ENCODE measurements around the gene PLSCR3. TPM values are rescaled to one million over a fixed set of nuclear protein-coding genes. Genes with fewer than 3 reads are reported as not detected.

PLSCR3 gene
- total RNA-seq, 1 experiment from 2014 or later: 39.8 TPM

DNA sequence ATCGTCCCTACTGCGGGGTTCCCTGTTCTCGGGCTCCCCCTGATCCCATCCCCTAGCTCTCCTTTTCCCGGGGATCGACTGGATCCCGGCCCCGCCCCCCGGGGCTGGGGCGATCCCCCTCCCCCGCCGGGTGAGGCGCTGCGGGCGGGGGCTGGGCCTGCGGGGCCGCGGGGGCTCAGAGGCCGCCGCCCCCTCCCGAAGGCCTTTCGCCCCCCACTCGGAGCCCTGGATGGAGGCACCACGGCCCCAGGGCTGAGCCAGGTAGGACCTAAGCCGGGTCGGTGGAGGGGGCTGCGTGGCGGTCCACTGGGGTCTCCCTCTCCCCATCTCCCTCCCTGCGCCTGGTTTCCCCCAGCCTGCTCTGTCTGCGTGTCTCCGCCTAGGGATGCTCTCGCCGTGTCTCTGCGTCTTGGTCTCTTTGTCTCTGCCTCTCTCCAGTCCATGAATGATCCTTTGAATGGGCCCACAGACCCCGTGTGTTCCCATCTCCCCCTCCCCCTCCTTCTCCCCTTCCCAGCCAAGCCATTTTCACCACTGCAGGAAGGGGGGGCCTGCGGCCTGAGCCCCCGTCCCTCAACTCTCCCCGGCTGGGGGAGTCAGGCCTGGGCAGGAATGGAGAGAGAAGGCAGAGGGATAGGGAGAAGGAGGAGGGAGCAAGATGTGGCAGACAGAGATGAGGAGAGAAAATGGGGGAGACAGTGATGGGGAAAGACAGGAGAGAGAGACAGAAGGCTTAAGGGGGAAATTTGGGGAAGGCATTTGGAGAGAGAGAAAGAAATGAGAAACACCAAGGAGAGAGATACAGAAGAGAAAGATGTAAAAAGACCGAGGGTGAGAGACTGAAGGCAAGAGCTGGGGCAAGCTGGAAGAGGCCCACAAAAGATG, 11.3 kb upstream of the PLSCR3 start:
- Histone ChIP-seq H3K36me3 (ENCODE audit: insufficient read depth, low read length) (no peaks in the 10 kb centered on the region), H3K9ac (ENCODE audit: low read length) (no peak overlapping the region), H3K27ac (ENCODE audit: low read length) (no peak overlapping the region), H3K4me1 (ENCODE audit: low read length) (peaks cover 17% of the 10 kb centered on the region), H3K27me3 (ENCODE audit: low read length) (no peaks in the 10 kb centered on the region), H2AFZ (ENCODE audit: low read length) (no peak overlapping the region), H3K9me3 (ENCODE audit: low read length) (no peaks in the 10 kb centered on the region), H3K4me3 (ENCODE audit: low read length) (no peak overlapping the region), H4K20me1 (ENCODE audit: insufficient read depth, low read depth, low read length) (no peaks in the 10 kb centered on the region; the same call in 1 of the 2 replicates), H3K4me2 (ENCODE audit: low read depth, low read length, poor library complexity, severe bottlenecking) (no peak overlapping the region), H3K79me2 (ENCODE audit: low read length) (no peaks in the 10 kb centered on the region), H3K9me2 (replicated peaks; ENCODE audit: insufficient read depth, low read length) (no peaks in the 10 kb centered on the region)
- DNase-seq: no peak

DNA sequence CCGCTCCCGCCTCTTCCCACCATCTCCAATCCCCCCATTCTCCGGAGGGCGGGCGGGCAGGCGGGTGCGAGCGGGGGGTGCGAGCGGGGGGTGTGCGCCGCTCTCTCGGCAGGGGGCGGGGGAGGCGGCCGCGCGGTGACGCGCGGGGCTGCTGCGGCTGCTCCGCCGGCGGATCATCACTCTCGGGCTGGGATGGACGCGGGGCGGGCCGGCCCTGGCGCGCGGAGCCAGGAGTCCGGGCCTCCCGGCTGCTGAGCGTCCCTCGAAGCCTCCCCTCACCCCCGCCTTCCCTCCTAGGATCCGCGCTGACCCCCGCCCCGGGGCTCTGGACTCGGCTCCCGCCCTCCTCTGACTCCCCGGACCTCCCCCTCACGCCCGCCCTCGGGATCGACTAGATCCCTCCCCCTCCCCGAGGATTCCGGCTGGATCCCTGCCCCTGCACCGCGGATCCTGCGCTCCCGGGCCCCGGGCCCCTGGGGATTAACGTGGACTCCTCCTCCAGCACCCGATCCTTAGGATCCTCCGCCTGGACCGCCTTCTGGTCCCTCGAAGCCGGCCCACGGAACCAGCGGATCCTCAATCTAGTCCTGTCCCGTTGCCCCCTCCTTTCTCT, 10.5 kb upstream of the PLSCR3 start:
- DNase-seq: no peak
- no peaks in the 10 kb centered on the region for H3K36me3 ChIP-seq (ENCODE audit: insufficient read depth, low read length)

DNA sequence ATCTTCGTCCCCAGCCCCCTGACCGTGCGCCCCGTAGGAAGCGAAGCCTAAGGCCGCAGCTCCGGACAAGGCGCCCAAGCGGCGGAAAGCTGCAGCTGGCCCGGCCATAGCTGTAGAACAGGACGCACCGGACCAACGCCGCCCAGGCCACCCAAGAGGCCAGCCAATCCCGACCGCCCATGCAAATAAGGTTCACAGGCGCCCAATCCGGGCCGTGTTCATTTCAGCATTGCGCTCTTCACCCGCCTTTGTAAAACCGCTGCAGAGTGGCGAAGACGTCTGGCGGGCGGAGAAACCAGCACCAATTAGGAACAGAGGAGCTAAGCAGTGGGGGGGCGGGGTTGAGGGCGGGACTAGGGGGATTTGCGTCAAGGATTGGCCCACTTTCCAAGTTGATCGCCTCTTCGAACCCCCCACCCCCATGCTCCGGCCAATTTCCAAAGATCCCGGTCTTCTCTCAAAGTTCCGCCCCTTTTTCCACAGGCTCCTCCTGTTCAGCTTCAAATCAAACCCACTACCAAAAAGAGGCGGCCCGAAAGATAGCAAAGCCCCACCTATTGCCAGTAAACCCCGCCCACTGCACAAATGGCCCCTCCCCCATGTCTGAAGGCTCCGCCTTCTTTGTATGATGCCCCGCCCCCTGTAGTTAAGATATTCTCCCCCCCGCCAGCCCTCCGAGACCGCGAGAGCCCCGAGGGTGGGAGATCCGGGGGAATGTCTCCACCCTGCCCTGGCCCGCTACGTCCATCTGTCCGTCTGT, 9.8 kb upstream of the PLSCR3 start, which contains the start of gene TMEM256:
Gene TMEM256, minus strand, starts transcription at position 121 of the 760 bp plus-strand sequence. Its CDS starts 13 bp downstream, at position 108.
- Histone ChIP-seq H2AFZ (ENCODE audit: low read length) (peak within 1 kb of the TSS; percentile 85; the same call in 1 of the 2 replicates), H3K27ac (ENCODE audit: low read length) (peak within 1 kb of the TSS; percentile 69), H3K27me3 (ENCODE audit: low read length) (no peaks in the 10 kb centered on the region), H3K9ac (ENCODE audit: low read length) (peak within 1 kb of the TSS; percentile 91), H3K9me2 (replicated peaks; ENCODE audit: insufficient read depth, low read length) (no peaks in the 10 kb centered on the region), H3K4me3 (ENCODE audit: low read length) (peak within 1 kb of the TSS; percentile 91), H3K4me1 (ENCODE audit: low read length) (peaks cover 9% of the 10 kb centered on the region), H4K20me1 (ENCODE audit: insufficient read depth, low read depth, low read length) (no peaks in the 10 kb centered on the region; the same call in 1 of the 2 replicates), H3K36me3 (ENCODE audit: insufficient read depth, low read length) (no peaks in the 10 kb centered on the region), H3K9me3 (ENCODE audit: low read length) (no peaks in the 10 kb centered on the region), H3K4me2 (ENCODE audit: low read depth, low read length, poor library complexity, severe bottlenecking) (peak within 1 kb of the TSS; percentile 94), H3K79me2 (ENCODE audit: low read length) (no peaks in the 10 kb centered on the region)
- peak; percentile 99 for DNase-seq

More for the DNA sequence above, 10.5 kb upstream of the PLSCR3 start:
- no peak overlapping the region for H3K9ac ChIP-seq (ENCODE audit: low read length)
- no peak overlapping the region for H2AFZ ChIP-seq (ENCODE audit: low read length)
- H3K4me3 ChIP-seq (ENCODE audit: low read length): no peak overlapping the region
- H3K9me2 ChIP-seq (replicated peaks; ENCODE audit: insufficient read depth, low read length): no peaks in the 10 kb centered on the region
- no peak overlapping the region for H3K27ac ChIP-seq (ENCODE audit: low read length)
- no peaks in the 10 kb centered on the region; the same call in 1 of the 2 replicates for H4K20me1 ChIP-seq (ENCODE audit: insufficient read depth, low read depth, low read length)
- peaks cover 11% of the 10 kb centered on the region for H3K4me1 ChIP-seq (ENCODE audit: low read length)
- H3K9me3 ChIP-seq (ENCODE audit: low read length): no peaks in the 10 kb centered on the region
- H3K4me2 ChIP-seq (ENCODE audit: low read depth, low read length, poor library complexity, severe bottlenecking): no peak overlapping the region
- no peaks in the 10 kb centered on the region for H3K27me3 ChIP-seq (ENCODE audit: low read length)
- H3K79me2 ChIP-seq (ENCODE audit: low read length): no peaks in the 10 kb centered on the region

DNA sequence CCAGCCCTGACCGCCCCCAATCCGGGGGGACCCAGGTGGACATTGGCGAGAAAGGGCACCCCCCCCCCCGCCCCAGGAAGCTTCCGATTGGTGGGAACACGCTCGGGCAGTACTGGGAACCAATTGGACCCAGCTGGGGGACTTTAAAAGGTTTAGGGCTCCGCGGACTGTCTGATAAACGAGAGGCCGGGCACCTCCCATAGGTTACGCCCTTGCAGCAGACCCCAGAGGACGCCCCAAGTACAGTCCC, 9.3 kb upstream of the PLSCR3 start:
- peak overlapping the region; percentile 85; the same call in 1 of the 2 replicates for H2AFZ ChIP-seq (ENCODE audit: low read length)
- H3K9me3 ChIP-seq (ENCODE audit: low read length): no peaks in the 10 kb centered on the region
- H3K4me2 ChIP-seq (ENCODE audit: low read depth, low read length, poor library complexity, severe bottlenecking): peak overlapping the region; percentile 94
- H3K27me3 ChIP-seq (ENCODE audit: low read length): no peaks in the 10 kb centered on the region
- H4K20me1 ChIP-seq (ENCODE audit: insufficient read depth, low read depth, low read length): no peaks in the 10 kb centered on the region; the same call in 1 of the 2 replicates
- H3K9ac ChIP-seq (ENCODE audit: low read length): peak overlapping the region; percentile 91
- no peak for DNase-seq
- peaks cover 9% of the 10 kb centered on the region for H3K4me1 ChIP-seq (ENCODE audit: low read length)
- H3K79me2 ChIP-seq (ENCODE audit: low read length): no peaks in the 10 kb centered on the region
- no peaks in the 10 kb centered on the region for H3K9me2 ChIP-seq (replicated peaks; ENCODE audit: insufficient read depth, low read length)
- peak overlapping the region; percentile 69 for H3K27ac ChIP-seq (ENCODE audit: low read length)
- no peaks in the 10 kb centered on the region for H3K36me3 ChIP-seq (ENCODE audit: insufficient read depth, low read length)
- H3K4me3 ChIP-seq (ENCODE audit: low read length): peak overlapping the region; percentile 91

DNA sequence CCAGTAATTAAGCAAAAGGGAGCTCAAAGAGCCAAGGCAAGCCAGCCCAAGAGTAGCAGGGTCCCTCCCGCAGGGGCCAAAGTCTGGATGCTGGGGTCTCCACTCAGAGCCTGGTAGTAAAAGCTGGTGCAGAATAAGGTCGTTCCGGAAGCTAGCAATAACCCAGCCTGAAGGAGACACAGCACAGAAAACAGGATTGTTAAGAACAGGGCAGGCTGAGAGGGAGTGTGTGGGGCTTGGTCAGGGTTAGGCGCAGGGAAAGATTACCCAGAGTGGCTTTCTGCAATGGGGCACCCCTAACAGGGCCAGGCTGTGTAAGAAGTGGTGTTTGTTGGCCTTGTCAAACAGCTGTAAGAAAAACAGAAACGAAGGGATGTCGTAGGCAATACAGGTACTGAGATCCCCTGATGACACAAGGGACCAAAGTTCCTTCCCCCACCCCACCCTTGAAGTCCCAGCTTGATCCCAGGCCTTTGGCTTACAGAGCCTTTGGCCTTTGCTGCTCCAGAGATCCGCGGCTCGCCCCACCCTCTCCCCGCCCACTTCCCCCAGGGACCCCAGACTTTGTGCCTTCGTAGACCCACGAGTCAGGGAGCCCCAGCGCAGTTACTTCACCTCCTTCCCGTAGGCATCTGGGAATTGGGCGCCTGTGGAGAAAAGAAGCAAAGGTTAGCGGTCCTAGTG, 8.9 kb upstream of the PLSCR3 start:
- Histone ChIP-seq H3K9me2 (replicated peaks; ENCODE audit: insufficient read depth, low read length) (no peaks in the 10 kb centered on the region), H3K4me1 (ENCODE audit: low read length) (peaks cover 9% of the 10 kb centered on the region), H3K4me3 (ENCODE audit: low read length) (peak overlapping the region; percentile 91), H3K9ac (ENCODE audit: low read length) (peak overlapping the region; percentile 91), H3K36me3 (ENCODE audit: insufficient read depth, low read length) (no peaks in the 10 kb centered on the region), H3K27ac (ENCODE audit: low read length) (peak overlapping the region; percentile 69), H3K27me3 (ENCODE audit: low read length) (no peaks in the 10 kb centered on the region), H3K9me3 (ENCODE audit: low read length) (no peaks in the 10 kb centered on the region), H3K79me2 (ENCODE audit: low read length) (no peaks in the 10 kb centered on the region), H4K20me1 (ENCODE audit: insufficient read depth, low read depth, low read length) (no peaks in the 10 kb centered on the region; the same call in 1 of the 2 replicates), H3K4me2 (ENCODE audit: low read depth, low read length, poor library complexity, severe bottlenecking) (peak overlapping the region; percentile 94), H2AFZ (ENCODE audit: low read length) (peak overlapping the region; percentile 85; the same call in 1 of the 2 replicates)
- peak; percentile 74 for DNase-seq

DNA sequence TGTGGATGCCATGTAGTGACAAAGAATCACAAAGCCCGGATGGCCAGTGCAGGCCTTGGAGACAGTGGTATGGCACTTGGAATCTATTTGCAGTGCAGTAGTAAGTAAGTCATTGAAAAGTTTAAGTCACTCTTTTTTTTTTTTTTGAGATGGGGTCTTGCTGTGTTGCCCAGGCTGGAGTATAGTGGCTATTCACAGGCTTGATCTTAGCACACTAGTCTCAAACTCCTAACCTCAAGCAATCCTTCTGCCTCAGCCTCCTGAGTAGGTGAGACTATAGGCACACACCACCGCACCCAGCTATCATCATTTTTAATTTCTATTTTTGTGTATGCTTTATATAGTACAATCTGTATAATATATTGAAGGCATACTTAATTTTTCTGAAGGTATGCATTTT, 4.3 kb upstream of the PLSCR3 start:
- Histone ChIP-seq H3K4me3 (ENCODE audit: low read length) (no peak overlapping the region), H2AFZ (ENCODE audit: low read length) (no peak overlapping the region), H3K4me2 (ENCODE audit: low read depth, low read length, poor library complexity, severe bottlenecking) (no peak overlapping the region), H3K4me1 (ENCODE audit: low read length) (peaks cover 17% of the 10 kb centered on the region), H3K79me2 (ENCODE audit: low read length) (peaks cover under 1% of the 10 kb centered on the region; the same call in 1 of the 2 replicates), H3K9me3 (ENCODE audit: low read length) (no peaks in the 10 kb centered on the region), H3K9me2 (replicated peaks; ENCODE audit: insufficient read depth, low read length) (no peaks in the 10 kb centered on the region), H4K20me1 (ENCODE audit: insufficient read depth, low read depth, low read length) (no peaks in the 10 kb centered on the region; the same call in 1 of the 2 replicates), H3K36me3 (ENCODE audit: insufficient read depth, low read length) (no peaks in the 10 kb centered on the region), H3K27me3 (ENCODE audit: low read length) (no peaks in the 10 kb centered on the region), H3K27ac (ENCODE audit: low read length) (no peak overlapping the region), H3K9ac (ENCODE audit: low read length) (no peak overlapping the region)
- no peak for DNase-seq

DNA sequence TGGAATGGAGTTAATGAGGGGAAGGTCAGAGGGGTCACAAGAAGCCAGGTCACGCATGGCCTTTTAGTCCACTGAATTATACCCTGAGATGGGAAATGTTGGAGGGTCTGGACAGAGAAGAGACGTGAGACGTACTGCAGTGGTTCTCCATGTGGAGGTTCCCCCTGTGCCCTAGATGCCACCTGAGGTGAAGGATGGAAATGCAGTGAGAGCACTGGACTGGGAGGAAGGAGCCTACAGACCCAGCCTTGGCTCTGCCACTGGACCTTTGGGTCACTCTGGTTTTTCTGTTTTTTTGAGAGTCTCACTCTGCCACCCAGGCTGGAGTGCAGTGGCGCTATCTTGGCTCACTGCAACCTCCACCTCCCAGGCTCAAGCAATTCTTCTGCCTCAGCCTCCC, 1.8 kb upstream of the PLSCR3 start:
- Histone ChIP-seq H3K4me1 (ENCODE audit: low read length) (peaks cover 14% of the 10 kb centered on the region), H3K27ac (ENCODE audit: low read length) (no peak overlapping the region), H3K4me2 (ENCODE audit: low read depth, low read length, poor library complexity, severe bottlenecking) (no peak overlapping the region), H3K79me2 (ENCODE audit: low read length) (peaks cover 5% of the 10 kb centered on the region; the same call in 1 of the 2 replicates), H3K9me3 (ENCODE audit: low read length) (no peaks in the 10 kb centered on the region), H3K9me2 (replicated peaks; ENCODE audit: insufficient read depth, low read length) (no peaks in the 10 kb centered on the region), H3K4me3 (ENCODE audit: low read length) (no peak overlapping the region), H4K20me1 (ENCODE audit: insufficient read depth, low read depth, low read length) (no peaks in the 10 kb centered on the region), H3K9ac (ENCODE audit: low read length) (no peak overlapping the region), H3K27me3 (ENCODE audit: low read length) (no peaks in the 10 kb centered on the region), H3K36me3 (ENCODE audit: insufficient read depth, low read length) (no peaks in the 10 kb centered on the region), H2AFZ (ENCODE audit: low read length) (no peak overlapping the region)
- DNase-seq: no peak

Measured in Karpas-422 (cell line).